HCT116 (cell line): ENCODE data around the gene DLX5. TPM values are rescaled to one million over a fixed set of nuclear protein-coding genes. Genes with fewer than 3 reads are reported as not detected.

ENCODE experiments used
- ATAC-seq: fragments of 200-7000 bp; cut with Tn5 transposase; 2 replicates; pipeline ENCODE4 v1.9.1; 2020; ENCODE audit warnings: mild to moderate bottlenecking, moderate library complexity
- BruUV-seq: library from RNA; stranded (reverse); fragments of 400-500 nt; replicated peaks from 2 replicates; lab custom pipeline; 2021; lab: Mats Ljungman, UMichigan
- CTCF ChIA-PET: fragments of 300-600 bp; sonication (Branson Sonifier 250); formaldehyde crosslinking; loops from one replicate; lab custom pipeline; 2021; ENCODE audit warnings: antibody characterized with exemption; lab: Charles Lee
- POLR2A ChIA-PET: fragments of 300-600, 350-600 bp; sonication (Branson Sonifier 250); formaldehyde crosslinking; loops from one replicate; lab custom pipeline; 2021; ENCODE audit warnings: antibody characterized with exemption; lab: Charles Lee
- RAD21 ChIA-PET, 2 experiments: fragments of 300-600 bp; sonication (Branson Sonifier 250); formaldehyde crosslinking; loops; one replicate each; lab custom pipeline; 2023; ENCODE audit warnings: low total read pairs in 2 of 2; ENCODE audit not compliant: uncharacterized antibody in 2 of 2, unreplicated experiment in 2 of 2, low non-redundant PET in 1 of 2; lab: Charles Lee
- DNase-seq: peaks from one replicate; pipeline ENCODE4 v3.0.0-alpha.2; 2010; ENCODE audit warnings: low read depth, low spot score
- H2AFZ ChIP-seq: fragments of 200-600 bp; shearing (Covaris generic), sonication (generic); 2 replicates; pipeline ENCODE4 v1.6.1; 2017; ENCODE audit warnings: low read depth, mixed run types, mixed read lengths, antibody characterized with exemption, low read length; ENCODE audit not compliant: poor library complexity, severe bottlenecking
- H3K27ac ChIP-seq: 2 replicates; pipeline ENCODE4 v1.5.1; 2012; ENCODE audit warnings: low read depth, low read length
- H3K27me3 ChIP-seq: fragments of 200-600 bp; sonication (generic); 2 replicates; pipeline ENCODE4 v1.6.1; 2016; ENCODE audit warnings: mixed run types, low read length, mixed read lengths; ENCODE audit not compliant: insufficient read depth
- H3K36me3 ChIP-seq, 2 experiments: fragments of 200-500 bp in 1 of 2; fragments of 200-600 bp in 1 of 2; sonication (Bioruptor generic) in 1 of 2; sonication (generic) in 1 of 2; 2 replicates each; pipeline versions ENCODE4 v1.5.1 to v1.6.1; 2014 to 2016; ENCODE audit warnings: low read length in 2 of 2, inconsistent platforms in 1 of 2, mixed read lengths in 1 of 2, mixed run types in 1 of 2; ENCODE audit not compliant: insufficient read depth in 2 of 2, control insufficient read depth in 1 of 2
- H3K4me1 ChIP-seq, 2 experiments: fragments of 200-600 bp in 1 of 2; sonication (generic) in 1 of 2; 2 replicates each; pipeline versions ENCODE4 v1.5.1 to v1.6.1; 2012 to 2017; ENCODE audit warnings: low read length in 2 of 2, inconsistent platforms in 1 of 2, mild to moderate bottlenecking in 1 of 2, mixed read lengths in 1 of 2, mixed run types in 1 of 2, moderate library complexity in 1 of 2; ENCODE audit not compliant: insufficient read depth in 2 of 2, control insufficient read depth in 1 of 2
- H3K4me2 ChIP-seq: fragments of 200-600 bp; sonication (generic); 2 replicates; pipeline ENCODE4 v1.6.1; 2017; ENCODE audit warnings: mixed run types, low read length, mixed read lengths
- H3K4me3 ChIP-seq, 2 experiments: fragments of 200-600 bp in 1 of 2; sonication (generic) in 1 of 2; replicated peaks in 1 of 2; 2 replicates each; pipeline ENCODE4 v1.5.1; 2011 to 2016; ENCODE audit warnings: low read length in 2 of 2, control low read depth in 1 of 2, low read depth in 1 of 2, mild to moderate bottlenecking in 1 of 2, mixed read lengths in 1 of 2, mixed run types in 1 of 2
- H3K79me2 ChIP-seq: fragments of 200-600 bp; sonication (generic); 2 replicates; pipeline ENCODE4 v1.6.1; 2017; ENCODE audit warnings: mild to moderate bottlenecking, mixed run types, low read length, moderate library complexity, mixed read lengths; ENCODE audit not compliant: insufficient read depth
- H3K9ac ChIP-seq: fragments of 200-600 bp; sonication (generic); 2 replicates; pipeline ENCODE4 v1.6.1; 2016; ENCODE audit warnings: low read length, mixed read lengths
- H3K9me2 ChIP-seq: fragments of 200-600 bp; sonication (generic), shearing (Covaris generic); 2 replicates; pipeline ENCODE4 v1.6.1; 2017; ENCODE audit warnings: mixed run types, mild to moderate bottlenecking, moderate library complexity; ENCODE audit not compliant: insufficient read depth
- H3K9me3 ChIP-seq, 2 experiments: fragments of 200-500 bp in 1 of 2; fragments of 200-600 bp in 1 of 2; sonication (Bioruptor generic) in 1 of 2; sonication (generic) in 1 of 2; 2 replicates each; pipeline ENCODE4 v1.6.1; 2014 to 2017; ENCODE audit warnings: low read length in 2 of 2, mixed read lengths in 2 of 2, inconsistent platforms in 1 of 2, low read depth in 1 of 2, mild to moderate bottlenecking in 1 of 2, mixed run types in 1 of 2, moderate library complexity in 1 of 2; ENCODE audit not compliant: control insufficient read depth in 1 of 2, insufficient read depth in 1 of 2
- H4K20me1 ChIP-seq: fragments of 200-600 bp; sonication (generic), shearing (Covaris generic); 2 replicates; pipeline ENCODE4 v1.6.1; 2017; ENCODE audit warnings: mixed run types, mild to moderate bottlenecking, moderate library complexity; ENCODE audit not compliant: insufficient read depth
- CBX3 ChIP-seq: IDR thresholded peaks from 2 replicates; pipeline ENCODE4 v1.6.1; 2012; ENCODE audit warnings: low read depth
- CEBPB ChIP-seq: IDR thresholded peaks from 2 replicates; pipeline ENCODE4 v1.6.1; 2012; ENCODE audit warnings: low read depth
- EGR1 ChIP-seq: IDR thresholded peaks from 2 replicates; pipeline ENCODE4 v1.6.1; 2012; ENCODE audit warnings: low read depth
- ELF1 ChIP-seq: IDR thresholded peaks from 2 replicates; pipeline ENCODE4 v1.6.1; 2012; ENCODE audit warnings: low read depth, borderline replicate concordance
- EZH2 ChIP-seq: fragments of 200-600 bp; sonication (generic); IDR thresholded peaks from 2 replicates; pipeline ENCODE4 v1.6.1; 2017; ENCODE audit warnings: antibody characterized with exemption, mixed run types
- FOSL1 ChIP-seq: IDR thresholded peaks from 2 replicates; pipeline ENCODE4 v1.6.1; 2012; ENCODE audit warnings: low read depth
- POLR2AphosphoS5 ChIP-seq: IDR thresholded peaks from 2 replicates; pipeline ENCODE4 v1.6.1; 2011; ENCODE audit warnings: mild to moderate bottlenecking, low read depth, low read length, moderate library complexity
- RAD21 ChIP-seq: IDR thresholded peaks from 2 replicates; pipeline ENCODE4 v1.6.1; 2012; ENCODE audit warnings: low read depth, mild to moderate bottlenecking
- SIN3A ChIP-seq: IDR thresholded peaks from 2 replicates; pipeline ENCODE4 v1.6.1; 2012; ENCODE audit warnings: low read depth
- SRF ChIP-seq: IDR thresholded peaks from 2 replicates; pipeline ENCODE4 v1.6.1; 2012; ENCODE audit warnings: low read depth
- TCF7L2 ChIP-seq: IDR thresholded peaks from 2 replicates; pipeline ENCODE4 v1.7.0; 2011; ENCODE audit warnings: borderline replicate concordance, inconsistent platforms; ENCODE audit not compliant: insufficient read depth, insufficient read length; ENCODE audit errors: extremely low read depth
- YY1 ChIP-seq: IDR thresholded peaks from 2 replicates; pipeline ENCODE4 v1.6.1; 2011; ENCODE audit warnings: low read length, low read depth, moderate library complexity, mild to moderate bottlenecking; ENCODE audit not compliant: insufficient replicate concordance; ENCODE audit errors: extremely low read depth
- ZFX ChIP-seq: fragments of 450-650 bp; IDR thresholded peaks from 2 replicates; pipeline ENCODE4 v1.6.1; 2017
- intact Hi-C: fragments of 100-400 bp; cut with micrococcal nuclease; formaldehyde crosslinking; loops from 2 replicates; pipeline ENCODE4 v1.10.0; 2022
- total RNA-seq: library from RNA; stranded (reverse); gene quantifications from one replicate; pipeline ENCODE4 v1.2.1, GENCODE V29; 2021; ENCODE audit not compliant: unreplicated experiment
- TF ChIP-seq, protein P1 (sequence below): IDR thresholded peaks from 2 replicates; pipeline ENCODE4 v1.6.1; 2012
- TF ChIP-seq, protein P2 (sequence below): IDR thresholded peaks from 2 replicates; pipeline ENCODE4 v1.6.1; 2011; ENCODE audit warnings: mild to moderate bottlenecking, low read length, moderate library complexity; ENCODE audit not compliant: insufficient replicate concordance; ENCODE audit errors: extremely low read depth
- TF ChIP-seq, protein P3 (sequence below): IDR thresholded peaks from 2 replicates; pipeline ENCODE4 v1.6.1; 2012; ENCODE audit warnings: low read depth

The DLX5 gene
- total RNA-seq, 1 experiment from 2014 or later = not detected

DNA sequence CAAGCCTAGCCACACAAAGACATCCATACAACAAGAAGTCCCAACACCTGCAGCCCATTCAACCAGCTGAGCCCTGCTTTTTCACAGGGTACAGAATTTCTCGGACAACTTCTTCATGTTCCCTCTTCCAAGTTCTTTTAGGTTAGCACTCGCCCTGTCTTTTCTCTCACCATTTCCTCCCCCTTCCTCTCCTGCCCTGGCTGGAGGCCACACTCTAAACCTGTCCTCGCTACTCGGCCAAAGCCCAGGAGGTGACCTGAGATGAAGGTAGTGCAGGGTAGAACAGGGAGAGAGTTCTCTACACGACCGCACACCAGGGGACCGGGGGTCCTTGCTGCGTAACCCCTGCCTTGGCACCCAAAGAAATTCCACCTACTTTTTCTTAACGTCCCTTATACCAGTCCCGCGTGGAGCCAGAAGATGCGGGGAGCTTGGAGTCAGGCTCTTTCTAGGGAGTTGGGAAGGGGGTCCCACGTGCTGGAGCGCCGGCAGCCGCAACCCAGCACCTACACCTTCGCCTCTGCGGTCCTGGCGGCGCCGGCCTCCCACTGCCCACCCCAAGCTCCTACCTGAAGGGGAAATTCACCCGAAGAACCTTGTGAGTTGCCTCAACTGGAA lies 35.3 kb downstream of the DLX5 start:
- ChIA-PET RAD21 (no interaction called here), POLR2A (no interaction called here), CTCF (no interaction called here)
- Histone ChIP-seq H3K4me2 (no peak overlapping the region), H3K79me2 (no peaks in the 10 kb centered on the region), H3K36me3 (no peaks in the 10 kb centered on the region), H2AFZ (no peak overlapping the region), H3K9ac (no peak overlapping the region), H3K27ac (no peak overlapping the region), H3K4me1 (no peaks in the 10 kb centered on the region), H3K27me3 (peaks cover 64% of the 10 kb centered on the region), H4K20me1 (no peaks in the 10 kb centered on the region), H3K9me3 (no peaks in the 10 kb centered on the region), H3K9me2 (no peaks in the 10 kb centered on the region), H3K4me3 (no peak overlapping the region)
- TF ChIP-seq ELF1 (no peak), POLR2AphosphoS5 (no peak), TCF7L2 (no peak), FOSL1 (no peak), SRF (no peak), ZFX (no peak), YY1 (no peak), EZH2 (no peak), CBX3 (no peak), CEBPB (no peak), EGR1 (no peak), RAD21 (no peak), SIN3A (no peak)
- TF ChIP-seq, protein P1, sequence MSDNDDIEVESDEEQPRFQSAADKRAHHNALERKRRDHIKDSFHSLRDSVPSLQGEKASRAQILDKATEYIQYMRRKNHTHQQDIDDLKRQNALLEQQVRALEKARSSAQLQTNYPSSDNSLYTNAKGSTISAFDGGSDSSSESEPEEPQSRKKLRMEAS = no peak
- TF ChIP-seq, protein P2, sequence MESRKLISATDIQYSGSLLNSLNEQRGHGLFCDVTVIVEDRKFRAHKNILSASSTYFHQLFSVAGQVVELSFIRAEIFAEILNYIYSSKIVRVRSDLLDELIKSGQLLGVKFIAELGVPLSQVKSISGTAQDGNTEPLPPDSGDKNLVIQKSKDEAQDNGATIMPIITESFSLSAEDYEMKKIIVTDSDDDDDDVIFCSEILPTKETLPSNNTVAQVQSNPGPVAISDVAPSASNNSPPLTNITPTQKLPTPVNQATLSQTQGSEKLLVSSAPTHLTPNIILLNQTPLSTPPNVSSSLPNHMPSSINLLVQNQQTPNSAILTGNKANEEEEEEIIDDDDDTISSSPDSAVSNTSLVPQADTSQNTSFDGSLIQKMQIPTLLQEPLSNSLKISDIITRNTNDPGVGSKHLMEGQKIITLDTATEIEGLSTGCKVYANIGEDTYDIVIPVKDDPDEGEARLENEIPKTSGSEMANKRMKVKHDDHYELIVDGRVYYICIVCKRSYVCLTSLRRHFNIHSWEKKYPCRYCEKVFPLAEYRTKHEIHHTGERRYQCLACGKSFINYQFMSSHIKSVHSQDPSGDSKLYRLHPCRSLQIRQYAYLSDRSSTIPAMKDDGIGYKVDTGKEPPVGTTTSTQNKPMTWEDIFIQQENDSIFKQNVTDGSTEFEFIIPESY = no peak
- TF ChIP-seq, protein P3, sequence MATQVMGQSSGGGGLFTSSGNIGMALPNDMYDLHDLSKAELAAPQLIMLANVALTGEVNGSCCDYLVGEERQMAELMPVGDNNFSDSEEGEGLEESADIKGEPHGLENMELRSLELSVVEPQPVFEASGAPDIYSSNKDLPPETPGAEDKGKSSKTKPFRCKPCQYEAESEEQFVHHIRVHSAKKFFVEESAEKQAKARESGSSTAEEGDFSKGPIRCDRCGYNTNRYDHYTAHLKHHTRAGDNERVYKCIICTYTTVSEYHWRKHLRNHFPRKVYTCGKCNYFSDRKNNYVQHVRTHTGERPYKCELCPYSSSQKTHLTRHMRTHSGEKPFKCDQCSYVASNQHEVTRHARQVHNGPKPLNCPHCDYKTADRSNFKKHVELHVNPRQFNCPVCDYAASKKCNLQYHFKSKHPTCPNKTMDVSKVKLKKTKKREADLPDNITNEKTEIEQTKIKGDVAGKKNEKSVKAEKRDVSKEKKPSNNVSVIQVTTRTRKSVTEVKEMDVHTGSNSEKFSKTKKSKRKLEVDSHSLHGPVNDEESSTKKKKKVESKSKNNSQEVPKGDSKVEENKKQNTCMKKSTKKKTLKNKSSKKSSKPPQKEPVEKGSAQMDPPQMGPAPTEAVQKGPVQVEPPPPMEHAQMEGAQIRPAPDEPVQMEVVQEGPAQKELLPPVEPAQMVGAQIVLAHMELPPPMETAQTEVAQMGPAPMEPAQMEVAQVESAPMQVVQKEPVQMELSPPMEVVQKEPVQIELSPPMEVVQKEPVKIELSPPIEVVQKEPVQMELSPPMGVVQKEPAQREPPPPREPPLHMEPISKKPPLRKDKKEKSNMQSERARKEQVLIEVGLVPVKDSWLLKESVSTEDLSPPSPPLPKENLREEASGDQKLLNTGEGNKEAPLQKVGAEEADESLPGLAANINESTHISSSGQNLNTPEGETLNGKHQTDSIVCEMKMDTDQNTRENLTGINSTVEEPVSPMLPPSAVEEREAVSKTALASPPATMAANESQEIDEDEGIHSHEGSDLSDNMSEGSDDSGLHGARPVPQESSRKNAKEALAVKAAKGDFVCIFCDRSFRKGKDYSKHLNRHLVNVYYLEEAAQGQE = no peak
- DNase-seq = no peak
- ATAC-seq = no peak
- no TSS peak for BruUV-seq
- intact Hi-C loops = no loop called here
